Measurements from ENCODE around the gene LRRC25.

The LRRC25 gene

DNA sequence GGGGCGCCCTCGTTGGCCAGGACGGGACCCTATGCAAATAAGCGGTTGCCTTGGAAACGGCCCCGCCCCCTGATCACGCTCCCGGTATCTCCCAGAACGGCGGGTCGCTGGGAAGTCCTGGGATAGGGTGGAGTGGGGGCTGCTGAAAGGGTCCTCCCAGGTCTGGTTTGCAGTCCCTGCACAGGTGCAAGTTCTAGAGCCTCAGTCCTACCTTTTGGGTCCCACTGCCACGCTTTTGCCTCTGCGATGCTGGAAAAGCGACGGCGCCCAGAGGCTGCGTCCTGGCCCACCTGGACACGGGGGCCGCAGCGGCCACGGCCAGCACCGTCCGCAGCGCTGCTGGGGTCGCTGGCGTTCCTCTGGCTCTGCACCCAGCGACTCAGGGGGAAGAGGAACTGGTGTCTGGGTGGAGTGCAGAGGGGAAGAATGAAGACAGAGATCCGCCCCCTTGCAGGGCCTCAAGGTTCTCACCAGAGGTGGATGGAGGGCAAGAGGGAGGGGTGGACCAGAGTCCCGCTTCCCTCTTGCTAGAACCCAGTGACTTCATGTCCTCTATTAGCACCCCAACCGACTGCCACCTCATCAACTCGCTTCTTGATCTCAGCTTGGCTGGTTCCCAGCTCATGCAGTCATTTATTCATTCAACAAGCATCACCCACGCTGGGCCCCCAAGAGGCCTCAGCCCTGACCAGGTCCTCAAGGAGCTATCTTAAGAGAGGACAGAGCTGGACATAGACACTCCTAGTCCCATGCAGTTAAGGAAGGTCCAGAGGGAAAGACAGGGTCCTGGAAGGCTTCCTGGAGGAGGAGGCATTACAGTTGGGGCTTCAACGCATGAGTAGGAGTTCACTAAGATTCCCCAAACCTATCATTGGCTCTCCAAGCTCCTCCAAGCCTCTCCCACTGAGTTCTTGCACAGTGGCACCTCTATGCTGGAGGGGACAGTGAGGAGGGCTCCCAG, at the start of gene LRRC25:
LRRC25 (minus strand) TSS at position 381 of the 961 bp plus-strand sequence. CDS start 659 bp downstream, outside the sequence.
- DNase-seq = no peak

DNA sequence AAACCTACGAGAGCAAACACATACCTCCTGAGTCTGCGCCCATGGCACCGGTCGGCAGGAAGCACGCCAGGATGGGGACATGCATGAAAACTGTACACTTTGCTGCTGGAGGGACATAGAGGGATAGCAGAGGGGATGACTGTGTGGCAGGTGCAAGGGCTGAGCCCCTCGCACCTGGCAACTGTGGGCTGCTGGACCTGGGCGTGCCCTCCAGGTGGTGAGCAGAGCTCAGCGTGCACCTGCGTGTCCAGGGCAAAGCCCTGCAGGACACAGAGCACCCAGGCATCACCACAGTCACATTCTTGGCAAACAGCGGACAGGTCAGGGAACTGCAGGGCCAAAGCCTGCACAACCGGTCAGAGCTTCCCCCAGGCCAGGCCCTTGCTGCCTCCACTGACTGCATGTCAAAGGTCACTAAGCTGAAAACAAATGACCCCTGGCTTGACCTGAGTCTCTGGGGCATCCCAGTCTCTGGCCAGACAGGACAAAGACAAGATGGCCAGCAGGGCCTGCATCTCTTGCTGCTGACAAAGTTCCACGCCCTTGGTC, 49.5 kb upstream of the LRRC25 start:
- no peak for DNase-seq

DNA sequence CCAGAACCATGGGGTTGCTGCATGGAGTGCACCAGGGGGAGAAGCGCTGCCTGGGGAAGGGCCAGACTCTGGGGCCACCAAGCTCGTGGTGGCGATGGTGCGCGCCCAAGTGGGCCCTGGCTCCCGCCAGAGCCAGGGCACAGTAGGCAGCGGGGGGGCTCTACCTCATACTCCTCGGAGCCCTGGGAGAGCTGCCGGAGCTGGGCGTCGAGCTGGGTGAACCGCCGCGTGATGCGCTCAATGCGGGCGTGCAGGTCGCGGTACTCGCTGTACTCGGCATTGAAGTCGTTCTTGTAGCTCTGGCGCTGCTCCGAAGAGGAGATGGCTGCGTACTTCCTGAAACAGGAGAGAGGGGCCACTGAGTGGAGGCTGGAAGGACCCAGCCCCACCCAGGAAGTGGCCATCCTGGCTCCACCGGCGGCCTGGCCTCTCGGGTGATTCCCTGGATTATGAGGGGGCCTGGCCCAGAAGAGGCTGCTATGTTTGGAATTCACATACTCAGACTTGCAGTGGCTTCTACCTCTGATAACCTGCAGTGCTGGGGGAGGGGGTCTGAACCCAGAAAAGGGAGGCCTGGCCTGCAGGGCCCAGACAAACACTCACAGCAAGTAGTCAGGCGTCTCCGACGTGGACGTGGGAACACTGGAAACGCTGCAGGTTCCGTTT, 48.9 kb upstream of the LRRC25 start:
- no peak for DNase-seq

DNA sequence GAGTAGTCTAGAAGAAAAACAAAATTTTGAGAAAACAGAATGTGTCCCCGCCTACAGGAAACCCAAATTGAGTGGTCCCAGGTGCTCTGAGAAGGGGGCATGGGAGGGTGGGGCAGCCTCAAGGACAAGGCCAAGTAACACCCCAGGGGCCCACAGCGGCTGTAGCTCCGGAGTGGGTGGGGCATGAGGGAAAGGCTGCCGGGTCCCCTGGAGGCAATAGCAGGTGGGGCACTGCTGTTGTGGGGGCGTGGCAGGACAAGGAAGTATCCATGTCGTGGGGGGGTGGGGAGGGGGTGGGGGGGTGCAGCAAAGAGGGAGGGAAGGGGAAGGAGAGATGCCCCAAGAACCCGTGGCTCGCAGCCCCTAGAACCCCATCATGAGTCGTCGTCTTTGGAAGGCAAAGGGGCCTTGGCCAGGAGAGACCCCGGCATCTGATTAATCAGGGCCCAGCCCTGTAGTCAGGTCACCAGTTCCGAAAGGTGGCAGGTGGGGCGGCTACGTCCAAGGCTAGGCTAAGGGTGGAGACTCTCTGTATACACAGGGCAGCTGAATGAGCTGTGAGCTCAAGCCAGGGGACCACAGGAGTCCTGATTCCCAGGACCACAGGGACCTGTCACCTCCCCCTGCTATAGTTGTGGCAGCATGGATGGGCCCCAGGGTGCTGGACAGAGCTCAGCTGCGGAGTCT, 48.0 kb upstream of the LRRC25 start:
- DNase-seq = no peak

DNA sequence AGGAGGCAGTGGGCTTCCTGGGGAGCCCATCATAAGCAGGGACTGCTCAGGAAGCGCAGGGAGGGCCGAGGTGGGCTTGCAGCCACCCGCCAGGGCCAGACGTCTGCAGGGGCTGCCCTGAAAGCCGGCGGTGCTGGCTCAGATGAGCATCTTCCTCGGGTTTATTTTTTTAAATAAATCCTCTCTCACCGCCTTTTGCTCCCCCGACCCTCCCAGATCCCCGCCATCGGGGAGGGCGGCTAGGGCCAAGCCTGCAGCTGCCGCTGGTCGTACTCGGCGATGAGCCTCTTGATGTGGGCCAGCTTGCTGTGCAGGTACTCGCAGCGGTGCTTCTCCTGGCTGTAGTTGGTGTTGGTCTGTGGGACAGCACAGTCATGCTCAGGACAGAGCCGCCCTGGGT, 47.1 kb upstream of the LRRC25 start:
- no peak for DNase-seq

DNA sequence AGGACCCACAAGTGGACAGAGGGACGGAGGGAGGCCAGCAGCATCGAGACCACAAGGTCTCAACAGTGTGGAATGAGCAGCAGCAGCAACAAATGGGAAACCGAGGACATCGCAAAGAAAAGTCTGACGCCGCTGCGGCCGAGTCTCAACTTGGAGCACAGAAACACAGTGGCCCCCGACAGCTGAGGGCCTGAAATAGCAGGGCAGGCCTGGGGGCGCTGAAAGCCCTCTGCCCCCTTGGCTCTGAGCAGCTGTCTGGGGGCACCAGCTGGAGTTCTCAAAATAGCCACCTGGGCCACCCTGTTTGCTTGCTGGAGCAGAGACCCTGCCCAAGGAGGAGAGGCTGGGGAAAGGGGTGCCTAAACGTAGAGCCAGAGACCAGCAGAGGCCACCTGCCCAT, 46.4 kb upstream of the LRRC25 start:
- DNase-seq = no peak

DNA sequence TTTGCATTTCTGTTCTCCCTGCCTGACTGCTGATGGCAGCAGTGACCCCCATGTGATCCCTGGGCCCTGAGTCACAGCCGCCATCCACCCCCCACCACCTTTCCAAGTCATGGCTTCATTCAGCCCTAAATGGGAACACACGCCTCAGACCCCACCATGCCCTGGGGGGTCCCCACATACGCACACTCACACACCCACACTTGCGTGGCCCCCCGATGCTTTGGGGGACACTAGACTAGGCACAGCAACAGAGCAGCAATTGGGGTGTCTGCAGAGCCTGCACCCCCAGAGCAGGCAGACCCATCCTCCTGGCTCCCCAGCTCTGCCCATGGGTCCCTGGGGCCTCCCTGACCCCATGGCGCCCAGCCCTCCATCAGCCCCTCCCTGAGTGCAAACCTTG, 46.0 kb upstream of the LRRC25 start:
- DNase-seq = no peak

DNA sequence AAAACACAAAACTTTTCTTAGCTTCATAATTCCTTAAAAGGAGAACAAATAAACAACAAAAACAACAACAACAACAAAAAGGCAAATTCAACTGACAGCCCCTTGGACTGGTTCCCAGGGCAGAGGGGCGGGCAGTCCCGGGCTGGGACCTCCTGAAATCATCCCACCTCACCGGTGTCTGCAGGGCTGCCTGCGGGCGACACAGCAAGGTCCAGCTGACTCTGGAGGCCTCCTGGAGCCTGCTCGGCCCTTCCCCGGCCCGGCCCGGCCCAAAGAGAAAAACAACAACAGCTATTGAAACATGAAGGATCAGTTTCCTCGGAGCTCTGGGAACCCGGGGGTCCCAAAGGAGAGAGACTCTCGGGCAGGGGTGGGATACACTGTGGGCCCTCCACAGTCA, 45.5 kb upstream of the LRRC25 start:
- no peak for DNase-seq

DNA sequence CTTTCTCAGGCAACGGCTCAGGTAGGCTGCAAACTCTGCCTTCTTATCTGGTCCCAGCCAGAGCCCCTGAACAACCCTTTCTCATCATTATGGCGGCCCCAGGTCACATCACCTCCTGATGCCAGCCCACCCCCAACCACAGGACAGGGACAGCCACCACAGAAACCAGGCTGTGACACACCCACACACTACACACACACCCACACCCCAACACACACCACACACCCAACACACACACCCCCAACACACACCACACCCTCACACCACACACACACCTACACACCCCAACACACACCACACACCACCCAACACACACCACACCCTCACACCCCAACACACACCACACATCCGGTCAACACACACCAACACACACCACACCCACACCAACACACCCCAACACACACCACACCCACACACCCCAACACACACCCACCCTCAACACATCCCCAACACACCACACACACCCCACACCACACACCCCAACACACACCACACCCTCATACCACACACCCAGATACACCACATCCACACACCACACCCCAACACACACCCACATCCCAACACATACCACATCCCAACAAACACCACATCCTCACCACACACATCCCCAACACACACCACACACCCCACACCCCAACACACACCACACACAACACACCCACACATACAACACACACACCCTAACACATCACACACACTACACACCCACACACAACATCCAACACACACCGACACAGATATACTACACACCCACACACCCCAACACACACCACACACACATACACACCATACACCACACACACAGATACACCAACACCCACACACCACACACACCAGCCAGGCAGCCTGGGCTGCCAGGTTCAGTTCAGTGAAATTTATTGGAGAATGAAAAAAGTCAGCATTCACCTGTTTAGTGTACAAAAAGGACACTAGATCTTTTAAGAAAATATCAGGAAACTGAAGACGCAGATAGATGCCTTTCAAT, 44.7 kb upstream of the LRRC25 start:
- no peak for DNase-seq

DNA sequence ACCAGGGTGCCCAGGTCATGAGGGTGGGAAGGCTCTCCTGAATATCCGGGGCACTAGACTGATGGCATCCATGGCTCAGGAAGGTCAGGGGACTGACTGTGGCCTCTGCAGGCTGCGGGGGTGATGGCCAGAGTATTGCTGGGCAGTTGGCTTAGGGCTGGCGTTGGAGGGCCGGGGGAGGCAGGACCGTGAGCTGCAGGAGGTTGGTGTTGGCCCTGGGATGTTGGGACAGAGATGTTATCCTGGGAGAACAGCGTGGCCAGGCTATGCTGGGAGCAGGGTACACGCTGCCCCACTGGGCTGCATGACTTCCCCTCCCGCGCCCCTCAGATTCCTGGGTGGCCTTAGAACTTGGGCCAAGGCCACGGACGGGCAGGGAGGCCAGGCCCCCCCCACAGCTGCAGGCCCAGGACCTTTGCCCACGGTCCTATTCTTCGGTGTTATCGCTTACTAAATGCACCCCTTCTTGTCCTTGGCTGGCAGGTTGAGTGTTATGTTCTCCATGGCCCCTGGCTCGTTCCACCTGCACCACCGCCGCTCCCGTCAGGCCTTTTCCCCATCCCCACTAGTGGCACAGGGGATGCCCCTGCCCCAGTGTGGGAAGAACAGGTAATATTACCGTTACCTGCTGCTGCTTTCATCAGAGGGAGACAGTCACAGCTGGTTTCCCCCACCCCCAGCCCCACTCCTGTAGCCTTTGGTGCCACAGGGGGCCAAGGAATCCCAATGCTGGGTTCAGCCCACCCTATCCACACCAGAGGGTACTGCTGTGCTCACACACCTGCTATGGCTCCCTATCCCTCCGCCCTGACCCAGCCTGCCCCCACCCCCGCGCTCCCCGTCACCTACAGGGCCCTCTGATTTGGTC, 43.7 kb upstream of the LRRC25 start:
- DNase-seq = no peak

DNA sequence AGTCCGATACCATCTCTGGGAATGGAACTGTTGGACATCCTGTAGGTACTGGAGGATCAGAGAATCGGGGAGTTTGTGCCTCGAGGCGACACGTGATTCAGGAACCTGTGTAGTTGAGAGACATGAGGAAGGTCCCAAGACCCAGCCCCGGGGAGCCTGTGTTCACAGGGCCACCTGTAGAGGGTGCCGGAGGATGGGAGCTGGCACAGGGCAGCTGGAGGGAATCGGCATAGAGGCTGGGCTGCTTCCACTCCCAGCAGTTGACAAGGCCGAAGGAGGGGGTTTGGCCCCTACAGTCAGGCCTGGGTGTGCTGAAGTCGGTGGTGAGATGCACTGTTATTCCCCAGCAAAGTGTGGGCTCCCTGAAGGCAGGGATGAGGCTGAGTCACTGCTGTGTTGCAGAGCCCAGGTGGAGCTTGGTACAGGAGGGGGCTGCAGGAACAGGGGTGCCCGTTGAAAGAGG, 43.0 kb upstream of the LRRC25 start:
- DNase-seq = no peak

DNA sequence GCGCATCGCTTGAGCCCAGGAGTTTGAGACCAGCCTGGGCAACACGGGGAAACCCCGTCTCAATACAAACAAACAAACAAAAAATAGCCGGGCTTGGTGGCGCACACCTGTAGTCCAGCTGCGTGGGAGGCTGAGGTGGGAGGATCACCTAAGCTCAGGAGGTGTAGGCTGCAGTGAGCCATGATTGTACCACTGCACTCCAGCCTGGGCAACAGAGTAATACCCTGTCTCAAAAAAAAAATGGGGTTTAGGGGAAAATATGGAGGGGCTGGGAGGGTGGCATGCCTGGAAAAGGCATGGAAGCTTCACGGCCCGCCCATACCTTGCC, 42.5 kb upstream of the LRRC25 start:
- no peak for DNase-seq

DNA sequence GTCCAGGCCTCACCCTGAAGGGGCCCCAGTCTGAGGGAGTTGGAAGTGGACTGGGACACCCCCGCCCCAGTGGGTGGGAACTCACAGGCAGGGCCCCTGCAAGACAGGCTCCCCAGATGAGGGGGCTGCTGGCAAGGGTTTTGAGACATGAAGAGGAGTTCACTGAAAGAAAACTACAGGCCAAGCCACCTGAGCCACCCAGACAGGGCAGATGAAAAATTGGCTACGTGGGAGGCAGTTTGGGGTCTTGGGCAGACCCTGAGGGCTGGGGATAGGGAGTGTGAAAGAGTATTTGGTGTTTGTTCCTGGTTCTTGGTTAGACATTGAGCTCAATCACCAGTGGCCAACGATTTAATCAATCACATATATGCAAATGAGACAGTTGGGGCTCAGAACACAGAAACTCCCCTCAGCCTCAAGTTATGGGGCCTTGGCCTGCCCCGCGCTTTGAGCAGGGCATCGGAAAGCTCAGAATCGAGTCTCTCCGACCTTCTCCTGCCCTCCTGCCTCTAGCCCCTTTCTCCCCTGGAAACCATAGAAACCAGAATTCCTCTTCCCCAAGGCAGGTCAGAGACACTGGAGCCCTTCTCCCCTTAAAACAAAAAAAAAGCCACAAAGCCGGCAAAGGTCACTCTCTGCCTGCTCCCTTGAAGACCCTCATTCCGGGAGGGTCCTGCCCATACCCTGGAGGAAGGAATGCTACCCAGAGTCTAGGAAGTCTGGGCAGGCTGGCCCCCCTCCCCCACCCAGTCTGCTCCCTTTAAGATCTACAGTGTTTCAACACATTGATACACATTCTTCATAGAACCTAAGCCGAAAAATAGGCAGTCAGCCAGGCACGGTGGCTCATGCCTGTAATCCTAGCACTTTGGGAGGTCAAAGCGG, 41.8 kb upstream of the LRRC25 start:
- no peak for DNase-seq

DNA sequence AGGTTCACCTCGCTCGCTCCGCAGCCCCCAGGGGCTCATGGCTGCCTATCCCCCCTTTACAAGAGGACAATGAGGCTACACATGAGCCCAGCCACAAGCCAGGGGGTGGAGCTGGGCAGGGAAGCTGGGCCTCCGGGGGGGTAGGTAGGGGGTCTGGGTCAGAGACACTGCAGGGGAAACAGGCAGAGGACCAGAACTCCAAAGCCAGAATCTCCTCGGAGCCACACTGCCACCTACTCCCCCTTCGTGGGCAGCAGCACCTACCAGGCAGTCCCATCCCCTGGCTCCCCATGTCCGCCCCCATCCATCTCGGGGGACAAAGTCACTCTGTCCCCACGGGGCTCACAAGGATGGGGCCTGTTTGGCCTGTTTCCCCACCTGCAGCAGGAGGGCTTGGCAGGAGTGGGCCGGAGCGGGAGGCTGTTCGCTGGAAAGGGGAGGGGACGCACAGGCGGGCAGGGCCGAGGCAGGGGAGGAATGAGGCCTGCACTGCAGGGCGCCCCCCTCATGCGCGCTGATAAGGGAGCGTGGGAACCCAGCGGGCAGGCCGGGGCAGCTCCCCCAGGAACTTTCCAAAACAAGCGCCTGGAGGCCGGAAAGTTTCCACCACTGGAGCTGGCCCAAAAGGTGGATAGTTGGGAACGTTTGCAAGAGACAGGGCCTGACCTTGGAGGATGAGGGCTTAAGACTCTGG, 41.1 kb upstream of the LRRC25 start:
- no peak for DNase-seq

DNA sequence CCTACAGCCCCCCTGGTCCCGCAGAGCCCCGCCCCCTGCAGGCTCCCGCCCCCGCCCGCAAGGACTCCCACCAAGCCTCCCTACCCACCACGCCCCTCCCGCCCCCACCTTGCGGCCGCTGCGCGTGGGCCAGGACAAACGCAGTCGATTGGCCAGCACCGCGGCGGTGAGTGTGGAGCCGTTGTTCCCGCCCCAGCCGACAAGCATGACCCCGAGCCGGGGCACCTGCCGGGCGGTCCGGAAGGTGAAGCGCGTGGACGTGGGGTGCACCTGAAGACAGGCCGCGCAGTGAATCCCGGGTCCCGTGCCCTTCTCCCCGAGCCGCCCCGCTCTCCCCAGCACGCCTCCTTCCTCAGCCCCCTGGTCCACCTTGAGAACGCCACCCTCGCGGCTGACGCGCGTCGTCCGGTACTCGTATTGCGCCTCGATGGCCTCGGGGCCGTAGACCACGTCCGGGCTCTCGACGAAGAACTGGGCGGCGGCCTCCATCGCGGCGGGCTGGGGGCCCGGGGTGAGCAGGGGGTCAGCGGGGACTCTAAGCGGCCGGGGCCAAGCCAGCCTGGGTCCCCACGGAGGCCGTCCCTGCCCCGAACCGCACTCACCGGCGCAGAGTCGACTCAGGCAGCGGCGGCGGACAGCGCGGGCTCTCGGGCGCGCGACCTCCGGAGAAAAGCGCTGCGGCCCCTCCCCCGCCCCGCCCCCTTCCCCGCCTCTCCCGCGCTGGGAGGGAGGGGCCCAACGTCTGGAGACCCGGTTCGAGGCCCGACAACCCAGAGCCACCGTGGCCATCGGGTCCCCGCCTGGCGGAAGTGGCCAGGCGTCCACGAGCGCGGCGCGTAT, 40.3 kb upstream of the LRRC25 start, which contains the start of gene ISYNA1:
ISYNA1 (minus strand) TSS at position 643 of the 840 bp plus-strand sequence; CDS start at position 489, 154 bp downstream.
- no peak for DNase-seq

DNA sequence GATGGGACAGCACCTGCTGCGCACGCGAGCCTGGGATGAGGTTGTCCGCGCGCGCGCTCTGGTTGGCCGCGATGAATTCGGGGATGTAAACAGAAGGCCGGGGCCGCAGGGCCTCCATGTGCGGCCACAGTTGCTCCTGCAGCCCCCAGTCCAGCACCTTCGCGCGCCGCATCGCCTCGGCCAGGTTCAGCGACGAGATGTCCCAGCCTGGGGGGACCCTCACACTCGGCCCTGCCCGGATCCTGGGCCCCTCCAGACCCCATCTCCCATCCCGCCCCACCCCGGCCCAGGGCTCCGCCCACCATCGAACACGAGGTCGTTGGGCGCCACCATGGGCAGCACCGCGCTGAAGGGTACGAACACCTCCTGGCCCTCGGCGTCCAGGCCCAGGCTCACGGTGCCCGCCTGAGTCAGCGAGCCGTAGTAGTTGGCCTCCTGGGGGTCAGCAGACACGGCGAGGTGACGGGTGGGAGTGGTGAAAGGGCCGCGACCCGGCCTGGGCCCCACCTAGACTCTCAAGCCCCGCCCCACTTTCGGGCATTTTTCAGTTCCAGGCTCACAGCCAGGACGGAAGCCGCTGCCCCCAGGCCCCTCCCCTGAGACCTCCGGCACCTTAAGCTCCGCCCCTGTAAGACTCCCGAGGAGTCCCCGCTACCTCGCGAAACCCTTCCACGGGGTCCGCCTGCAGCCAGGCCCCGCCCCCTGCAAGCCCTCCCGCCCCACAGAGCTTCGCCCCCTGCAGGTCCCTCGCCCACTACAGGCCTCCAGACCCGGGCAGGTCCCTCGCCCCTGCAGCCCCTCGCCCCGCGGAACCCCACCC, 39.5 kb upstream of the LRRC25 start:
- DNase-seq = peak; percentile 81

All from T1000 (cell line).